ENCODE measurements around the gene MARCHF11.

MARCHF11 gene

GRCh38 chr5:16051246-16051755 is 128.3 kb downstream of the MARCHF11 start:
- DNase-seq (ENCODE audit: low read depth): peak; percentile 6

- DNase-seq (ENCODE audit: low read depth): no peak
Measured at GRCh38 chr5:16050414-16050813, 129.2 kb downstream of the MARCHF11 start.

- DNase-seq (ENCODE audit: low read depth): no peak
Measured at GRCh38 chr5:16049761-16050160, 129.8 kb downstream of the MARCHF11 start.

GRCh38 chr5:16048132-16048531 is 131.5 kb downstream of the MARCHF11 start:
- DNase-seq (ENCODE audit: low read depth): no peak

- no peak for DNase-seq (ENCODE audit: low read depth)
Measured at GRCh38 chr5:16043349-16043965, 136.1 kb downstream of the MARCHF11 start.

GRCh38 chr5:16037121-16037845 is 142.3 kb downstream of the MARCHF11 start:
- no peak for DNase-seq (ENCODE audit: low read depth)

GRCh38 chr5:16034319-16035001 is 145.1 kb downstream of the MARCHF11 start:
- no peak for DNase-seq (ENCODE audit: low read depth)

GRCh38 chr5:16033187-16033925 is 146.2 kb downstream of the MARCHF11 start:
- DNase-seq (ENCODE audit: low read depth): no peak

- no peak for DNase-seq (ENCODE audit: low read depth)
Measured at GRCh38 chr5:16028708-16029107, 150.9 kb downstream of the MARCHF11 start.

- DNase-seq (ENCODE audit: low read depth): no peak
Measured at GRCh38 chr5:16025681-16026080, 153.9 kb downstream of the MARCHF11 start.

GRCh38 chr5:16018970-16019369 is 160.6 kb downstream of the MARCHF11 start:
- no peak for DNase-seq (ENCODE audit: low read depth)

GRCh38 chr5:16017720-16018119 is 161.9 kb downstream of the MARCHF11 start:
- no peak for DNase-seq (ENCODE audit: low read depth)
